Measurements from ENCODE around the gene OR1K1.
"Not testable (repeated sequence)": the region's sequence is repeated elsewhere in the genome, so short reads cannot be mapped to it uniquely, and the experiment has no call there.

Gene OR1K1

DNA sequence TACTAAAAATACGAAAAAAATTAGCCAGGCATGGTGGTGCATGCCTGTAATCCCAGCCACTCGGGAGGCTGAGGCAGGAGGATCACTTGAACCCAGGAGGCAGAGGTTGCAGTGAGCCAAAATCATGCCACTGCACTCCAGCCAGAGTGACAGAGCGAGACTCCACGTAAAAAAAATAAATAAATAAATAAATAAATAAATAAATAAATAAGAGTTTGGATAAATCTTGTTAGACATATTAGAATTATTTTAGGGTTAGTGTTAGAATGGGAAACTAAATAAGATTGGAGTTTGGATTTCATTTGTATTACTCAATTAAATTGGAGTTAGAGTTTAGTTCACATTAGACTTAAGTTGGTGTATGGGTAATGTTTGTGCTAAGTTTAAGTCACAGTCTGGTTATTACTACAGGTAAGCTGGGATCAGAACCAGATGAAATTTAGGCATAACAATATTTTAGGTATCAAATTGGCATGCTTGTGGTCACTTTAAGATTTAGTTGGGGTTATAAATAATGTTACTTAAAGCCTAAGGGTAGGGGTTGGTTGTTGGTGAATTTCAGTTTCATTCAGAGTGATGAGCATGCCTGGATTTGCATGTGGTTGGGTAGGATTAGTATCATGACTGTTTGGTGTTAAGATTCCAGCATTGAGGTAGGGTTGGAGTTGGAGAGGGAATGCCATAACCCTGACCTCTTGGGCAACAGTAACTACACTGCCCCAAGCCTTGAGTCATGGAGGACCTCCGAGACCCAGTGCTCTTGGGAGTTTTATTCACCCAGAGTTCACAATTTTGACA, 7.9 kb upstream of the OR1K1 start:
- in situ Hi-C loops (cut with HindIII; ENCODE audit: low sequenced_read_pairs), result no loop called here
- TF ChIP-seq, protein P1, sequence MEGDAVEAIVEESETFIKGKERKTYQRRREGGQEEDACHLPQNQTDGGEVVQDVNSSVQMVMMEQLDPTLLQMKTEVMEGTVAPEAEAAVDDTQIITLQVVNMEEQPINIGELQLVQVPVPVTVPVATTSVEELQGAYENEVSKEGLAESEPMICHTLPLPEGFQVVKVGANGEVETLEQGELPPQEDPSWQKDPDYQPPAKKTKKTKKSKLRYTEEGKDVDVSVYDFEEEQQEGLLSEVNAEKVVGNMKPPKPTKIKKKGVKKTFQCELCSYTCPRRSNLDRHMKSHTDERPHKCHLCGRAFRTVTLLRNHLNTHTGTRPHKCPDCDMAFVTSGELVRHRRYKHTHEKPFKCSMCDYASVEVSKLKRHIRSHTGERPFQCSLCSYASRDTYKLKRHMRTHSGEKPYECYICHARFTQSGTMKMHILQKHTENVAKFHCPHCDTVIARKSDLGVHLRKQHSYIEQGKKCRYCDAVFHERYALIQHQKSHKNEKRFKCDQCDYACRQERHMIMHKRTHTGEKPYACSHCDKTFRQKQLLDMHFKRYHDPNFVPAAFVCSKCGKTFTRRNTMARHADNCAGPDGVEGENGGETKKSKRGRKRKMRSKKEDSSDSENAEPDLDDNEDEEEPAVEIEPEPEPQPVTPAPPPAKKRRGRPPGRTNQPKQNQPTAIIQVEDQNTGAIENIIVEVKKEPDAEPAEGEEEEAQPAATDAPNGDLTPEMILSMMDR (IDR thresholded peaks at IDR 0.05; ENCODE audit: low read depth, low read length, missing control alignments), result no peak
- H3K4me3 ChIP-seq (ENCODE audit: low read depth, low read length), result no peak overlapping the region
- DNase-seq (ENCODE audit: low read depth), result no peak

- in situ Hi-C loops (cut with HindIII; ENCODE audit: low sequenced_read_pairs), result no loop called here
- no peak overlapping the region for H3K4me3 ChIP-seq (ENCODE audit: low read depth, low read length)
- DNase-seq (ENCODE audit: low read depth), result no peak
- TF ChIP-seq, protein P1 (IDR thresholded peaks at IDR 0.05; ENCODE audit: low read depth, low read length, missing control alignments), result no peak
Observed at GRCh38 chr9:122797316-122798063, 2.4 kb upstream of the OR1K1 start.

- DNase-seq (ENCODE audit: low read depth), result no peak
- TF ChIP-seq, protein P1 (IDR thresholded peaks at IDR 0.05; ENCODE audit: low read depth, low read length, missing control alignments), result no peak
Observed at GRCh38 chr9:122806661-122807060, 6.7 kb downstream of the OR1K1 start.

DNA sequence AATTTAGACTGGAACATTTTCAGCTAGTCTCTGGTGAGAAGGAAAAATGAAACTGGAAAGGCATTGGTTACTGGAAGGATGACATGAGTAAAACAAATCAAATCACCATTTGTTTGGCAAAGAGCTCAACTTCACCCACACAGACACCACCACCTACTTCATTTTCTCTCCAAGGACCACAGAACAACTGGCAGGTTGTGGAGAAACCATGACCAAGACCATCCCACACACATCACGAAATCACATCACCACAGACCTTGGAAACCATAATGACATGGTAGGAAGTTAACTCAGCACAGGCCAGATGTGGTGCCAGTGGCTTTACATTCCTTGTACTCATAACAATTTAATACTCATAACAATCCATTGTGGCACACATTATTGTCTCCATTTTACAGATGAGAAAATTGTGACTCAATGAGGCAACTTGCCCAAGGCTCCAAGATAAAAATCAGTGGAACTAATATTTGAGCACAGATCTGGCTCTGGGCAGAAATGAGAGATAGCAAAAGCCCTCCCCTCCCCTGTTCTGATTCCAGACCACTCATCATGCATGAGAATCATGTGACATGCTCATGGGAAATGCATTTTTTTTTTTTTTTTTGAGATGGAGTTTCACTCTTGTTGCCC, 7.5 kb downstream of the OR1K1 start:
- H3K4me3 ChIP-seq (ENCODE audit: low read depth, low read length), result no peak overlapping the region
- TF ChIP-seq, protein P1 (IDR thresholded peaks at IDR 0.05; ENCODE audit: low read depth, low read length, missing control alignments), result no peak
- in situ Hi-C loops (cut with HindIII; ENCODE audit: low sequenced_read_pairs), result no loop called here
- no peak for DNase-seq (ENCODE audit: low read depth)

More at GRCh38 chr9:122806661-122807060, 6.7 kb downstream of the OR1K1 start:
- in situ Hi-C loops (cut with HindIII; ENCODE audit: low sequenced_read_pairs), result no loop called here
- no peak overlapping the region for H3K4me3 ChIP-seq (ENCODE audit: low read depth, low read length)

GRCh38 chr9:122808141-122808540, 8.2 kb downstream of the OR1K1 start:
- in situ Hi-C loops (cut with HindIII; ENCODE audit: low sequenced_read_pairs), result no loop called here
- TF ChIP-seq, protein P1 (IDR thresholded peaks at IDR 0.05; ENCODE audit: low read depth, low read length, missing control alignments), result no peak

DNA sequence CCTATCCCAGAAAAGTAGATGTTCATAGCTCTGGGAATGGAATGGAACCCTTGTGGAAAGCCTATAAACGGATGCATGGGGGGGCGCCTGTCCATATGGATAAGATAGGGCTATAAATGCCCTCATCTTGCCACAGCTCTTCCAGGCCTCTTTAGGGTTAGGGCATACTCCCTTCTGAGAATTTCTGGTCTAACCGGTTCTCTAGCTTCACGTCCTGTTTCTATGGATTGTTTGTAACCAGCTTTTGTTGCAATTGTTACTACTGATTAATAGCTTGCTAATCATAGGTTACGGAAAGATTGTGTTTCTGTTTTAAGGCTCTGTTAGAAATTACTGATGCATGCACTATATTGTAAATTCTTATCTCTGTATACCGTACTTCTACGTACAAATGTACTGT, 9.3 kb downstream of the OR1K1 start:
- DNase-seq (ENCODE audit: low read depth); H3K4me3 ChIP-seq (ENCODE audit: low read depth, low read length); in situ Hi-C loops (cut with HindIII; ENCODE audit: low sequenced_read_pairs): not testable (repeated sequence)

More at GRCh38 chr9:122808141-122808540, 8.2 kb downstream of the OR1K1 start:
- no peak overlapping the region for H3K4me3 ChIP-seq (ENCODE audit: low read depth, low read length)
- DNase-seq (ENCODE audit: low read depth), result no peak
